Hepatic stellate cell (primary cell): ENCODE measurements around the gene DAGLA.

Source experiments
- DNase-seq: peaks from one replicate; pipeline ENCODE4 v3.0.0; 2011; ENCODE audit warnings: low spot score

Gene DAGLA

GRCh38 chr11:61710019-61710418 lies 29.8 kb downstream of the DAGLA start:
- DNase-seq = no peak

GRCh38 chr11:61711037-61711436 lies 30.8 kb downstream of the DAGLA start:
- DNase-seq = no peak

DNA sequence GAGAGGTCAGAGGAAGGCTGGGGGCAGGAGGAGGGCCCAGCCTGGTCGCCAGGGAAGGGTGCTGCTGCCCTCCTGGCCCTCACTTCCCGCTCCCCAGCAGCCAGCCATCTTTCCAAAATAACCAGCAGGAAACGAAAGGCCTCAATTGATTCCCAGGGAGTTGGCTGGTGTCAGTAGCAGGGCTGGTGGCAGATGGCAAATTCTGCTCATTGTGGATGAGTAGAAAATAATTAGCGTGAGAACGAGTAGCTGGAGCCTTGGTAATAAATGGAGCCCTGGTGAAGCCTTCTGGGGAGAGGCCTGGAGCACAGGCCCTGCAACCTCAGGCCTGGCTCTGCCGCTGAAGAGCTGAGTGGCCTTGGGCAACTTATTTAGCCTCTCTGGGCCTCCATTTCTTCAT lies 31.3 kb downstream of the DAGLA start:
- DNase-seq = no peak

GRCh38 chr11:61712314-61712713 lies 32.1 kb downstream of the DAGLA start:
- DNase-seq = no peak

DNA sequence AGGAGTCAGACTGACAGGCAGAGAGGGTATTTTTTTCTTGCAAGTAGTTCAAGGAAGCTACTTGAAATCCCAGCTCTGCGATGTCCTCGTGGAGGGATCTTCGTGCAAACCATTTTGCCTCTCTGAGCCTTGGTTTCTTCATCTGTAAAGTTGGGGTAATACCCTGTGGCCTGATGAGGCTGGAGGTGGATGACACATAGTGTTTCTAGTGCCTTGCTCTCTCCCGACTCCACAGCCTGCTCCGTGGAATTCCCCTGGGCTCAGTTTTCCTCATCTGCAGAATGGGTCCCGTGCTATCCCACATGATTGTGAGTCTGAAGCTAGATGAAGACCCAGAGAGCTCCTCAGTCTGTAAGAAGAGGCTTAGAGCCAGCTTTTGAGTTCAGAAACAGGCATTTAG lies 32.7 kb downstream of the DAGLA start:
- DNase-seq = no peak

DNA sequence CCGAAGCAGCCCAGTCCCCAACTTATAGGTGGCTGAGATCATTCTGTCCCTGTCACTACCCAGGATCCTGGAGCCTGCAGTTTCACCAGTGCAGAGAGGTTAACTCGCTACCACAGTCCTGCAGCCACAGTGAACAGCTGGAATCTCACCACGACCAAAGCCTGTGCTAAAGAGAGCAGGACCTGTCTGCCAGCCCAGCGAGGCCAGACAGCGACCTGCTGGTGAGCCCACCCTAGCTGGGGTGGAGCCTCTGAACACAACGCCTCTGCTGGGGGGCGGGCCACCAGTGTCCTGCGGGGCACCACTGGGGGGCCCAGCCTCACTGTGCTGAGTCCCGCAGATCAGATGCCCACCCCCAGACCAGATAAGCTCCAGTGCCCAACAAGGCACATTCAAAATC lies 33.3 kb downstream of the DAGLA start:
- DNase-seq = no peak

GRCh38 chr11:61713906-61714305 lies 33.7 kb downstream of the DAGLA start:
- no peak for DNase-seq

- DNase-seq = no peak
Measured at GRCh38 chr11:61714316-61714715, 34.1 kb downstream of the DAGLA start.

GRCh38 chr11:61714916-61715315 lies 34.7 kb downstream of the DAGLA start:
- no peak for DNase-seq

GRCh38 chr11:61715867-61716266 lies 35.7 kb downstream of the DAGLA start:
- DNase-seq = no peak

GRCh38 chr11:61716478-61717285 lies 36.5 kb downstream of the DAGLA start:
- no peak for DNase-seq

DNA sequence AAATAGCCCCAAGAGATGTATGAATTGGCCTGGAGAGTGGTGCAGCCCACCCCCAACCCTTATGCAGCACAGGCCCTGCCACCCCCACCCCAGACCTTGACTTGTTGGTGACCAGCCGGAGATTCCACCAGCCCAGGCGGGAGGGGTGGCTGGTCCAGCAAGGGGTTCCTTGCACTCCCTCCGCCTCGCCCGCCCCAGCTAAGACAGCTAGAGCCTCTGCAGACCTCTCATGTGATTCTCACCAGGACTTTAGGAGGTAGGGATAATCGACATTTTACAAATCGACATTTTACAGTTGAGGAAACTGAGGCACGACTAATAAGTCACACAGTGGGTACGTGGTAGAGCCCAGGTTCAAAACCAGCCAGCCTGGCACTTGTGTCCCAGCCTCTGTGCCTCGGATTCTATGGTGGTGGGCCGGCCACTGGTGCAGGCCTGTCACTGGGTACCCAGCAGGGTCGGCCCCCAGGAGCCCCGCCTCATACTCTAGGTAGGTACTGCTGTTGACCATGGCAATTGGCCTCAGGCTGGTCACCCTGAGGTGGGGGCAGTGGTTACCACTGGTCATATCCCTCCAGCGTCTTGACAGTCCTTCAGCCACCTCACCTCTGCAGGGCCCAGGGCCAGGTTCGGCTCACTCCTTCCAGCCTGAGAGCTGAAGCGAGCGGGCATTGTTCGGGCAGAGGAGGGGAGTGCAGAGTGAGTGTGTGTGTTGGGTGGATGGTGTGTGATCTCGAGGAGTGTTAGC lies 37.3 kb downstream of the DAGLA start:
- DNase-seq = no peak

DNA sequence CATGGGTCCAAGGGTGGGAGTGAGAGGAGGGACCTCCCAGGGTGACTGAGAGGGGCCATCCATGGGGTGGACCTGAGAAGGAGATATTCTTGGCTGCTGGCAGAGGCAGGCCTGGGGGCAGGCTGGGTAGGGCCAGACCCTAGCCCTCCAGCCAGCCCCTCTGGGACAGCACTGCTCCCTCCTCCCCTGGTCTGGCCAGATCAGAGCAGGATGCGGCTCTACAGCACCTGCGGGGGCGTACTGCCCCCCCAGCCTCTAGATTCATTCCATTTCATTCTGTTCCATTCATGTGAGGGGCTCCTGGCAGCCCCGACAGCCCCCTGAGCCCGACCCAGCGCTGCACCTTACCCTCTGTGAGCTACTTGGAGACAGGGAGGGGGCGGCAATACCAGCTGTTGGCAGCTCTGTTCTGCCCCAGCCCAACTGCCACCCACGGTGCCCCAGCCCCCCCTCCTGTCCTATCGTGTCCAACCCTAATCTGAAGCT lies 37.9 kb downstream of the DAGLA start:
- no peak for DNase-seq

GRCh38 chr11:61718621-61719302 lies 38.6 kb downstream of the DAGLA start:
- DNase-seq = peak; percentile 94

- no peak for DNase-seq
Measured at GRCh38 chr11:61719978-61720377, 39.8 kb downstream of the DAGLA start.

- DNase-seq = no peak
Measured at GRCh38 chr11:61720597-61720996, 40.4 kb downstream of the DAGLA start.

- DNase-seq = no peak
Measured at GRCh38 chr11:61724437-61724836, 44.2 kb downstream of the DAGLA start.

DNA sequence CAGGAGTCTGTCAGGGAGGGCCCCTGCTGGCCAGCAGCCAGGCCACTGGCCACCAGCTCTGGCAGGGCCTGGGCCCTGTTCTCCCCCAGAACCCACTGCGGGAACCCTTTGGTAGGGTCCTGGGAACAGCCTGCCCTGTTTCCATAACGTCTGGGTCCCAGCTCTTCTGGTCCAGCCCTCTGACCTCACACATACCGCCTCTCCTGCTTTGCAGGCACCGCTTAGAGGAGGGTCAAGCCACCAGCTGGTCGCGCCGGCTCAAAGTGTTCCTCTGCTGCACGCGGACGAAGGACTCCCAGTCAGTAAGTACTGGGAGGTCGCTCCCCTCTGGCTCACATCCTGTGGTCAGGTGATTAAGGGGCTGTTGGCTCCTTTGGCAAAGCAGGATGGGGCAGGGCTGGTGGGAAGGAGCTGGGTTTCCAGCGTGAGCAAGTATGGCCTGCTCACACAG lies 45.6 kb downstream of the DAGLA start:
- peak; percentile 40 for DNase-seq

DNA sequence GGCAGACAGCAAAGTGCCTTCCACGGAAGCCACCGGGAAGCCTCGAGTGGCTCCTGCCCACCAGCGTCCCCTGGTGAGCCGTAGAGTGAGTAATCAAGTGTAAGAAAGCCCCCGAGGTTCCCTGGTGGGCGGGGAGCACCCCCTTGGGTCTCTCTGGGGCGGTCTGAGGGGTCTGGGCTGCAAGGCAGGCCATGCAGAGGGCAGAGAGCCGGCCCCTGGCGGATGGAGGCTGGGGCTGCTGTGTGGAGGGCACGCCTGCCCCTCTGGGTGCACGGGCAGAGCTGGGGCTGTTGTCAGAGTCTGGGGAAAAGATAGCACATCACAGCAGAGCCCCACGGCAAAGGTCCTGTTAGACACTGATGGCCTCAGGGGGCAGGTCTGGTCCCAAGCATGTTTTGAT lies 46.6 kb downstream of the DAGLA start:
- no peak for DNase-seq

- no peak for DNase-seq
Measured at GRCh38 chr11:61727401-61727811, 47.2 kb downstream of the DAGLA start.

DNA sequence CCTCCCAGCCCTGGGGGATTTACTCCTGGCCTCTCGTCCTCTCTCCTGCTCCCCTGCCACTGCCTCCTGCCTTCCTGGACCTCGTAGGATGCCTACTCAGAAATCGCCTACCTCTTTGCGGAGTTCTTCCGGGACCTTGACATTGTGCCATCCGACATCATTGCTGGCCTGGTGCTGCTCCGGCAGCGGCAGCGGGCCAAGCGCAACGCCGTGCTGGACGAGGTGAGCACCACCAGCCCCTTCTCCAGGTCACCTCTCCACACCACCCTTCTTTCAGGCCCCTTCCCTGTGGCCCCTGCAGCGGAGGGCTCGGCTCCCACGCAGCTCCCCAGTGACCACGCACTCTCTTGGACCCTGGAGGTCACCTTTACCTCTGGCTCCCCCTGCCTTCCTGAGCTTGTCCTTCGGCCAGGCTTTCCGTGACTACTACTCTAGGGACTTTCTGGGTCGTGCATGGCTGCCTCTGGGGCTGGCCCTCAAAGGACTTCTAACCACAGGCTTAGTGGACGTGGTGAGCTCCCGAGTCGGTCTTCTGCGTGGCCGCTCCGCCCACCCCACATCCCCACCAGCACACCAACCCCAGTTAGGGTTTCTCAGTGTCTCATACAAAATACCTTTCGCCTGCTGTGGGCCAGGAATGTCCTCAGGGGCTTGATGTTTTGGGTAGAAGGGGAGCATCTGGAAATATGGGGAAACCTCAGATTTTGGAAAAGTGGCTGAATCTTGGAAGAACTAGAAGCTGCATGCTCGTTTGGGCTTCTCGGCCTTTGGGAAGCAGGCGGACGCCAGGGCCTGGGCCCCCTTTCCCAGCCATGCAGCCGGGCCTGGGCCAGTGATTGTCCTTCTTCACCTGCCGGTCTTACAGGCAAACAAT lies 48.1 kb downstream of the DAGLA start:
- DNase-seq = no peak

DNA sequence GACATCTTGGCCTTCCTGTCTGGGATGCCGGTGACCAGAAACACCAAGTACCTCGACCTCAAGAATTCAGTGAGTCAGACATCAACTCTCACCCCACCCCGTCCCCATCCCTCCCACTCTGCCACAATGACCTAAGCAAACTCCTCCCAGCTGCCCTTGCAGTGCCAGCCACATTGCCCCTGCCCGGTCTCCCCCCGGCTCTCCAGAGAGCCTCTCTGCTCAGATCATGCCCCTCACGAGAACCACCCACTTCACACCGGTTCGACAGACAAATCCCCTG lies 48.7 kb downstream of the DAGLA start:
- DNase-seq = peak; percentile 87
